Endothelial cell of umbilical vein (primary cell): ENCODE results near the gene RFC2. TPM values are rescaled to one million over a fixed set of nuclear protein-coding genes. Genes with fewer than 3 reads are reported as not detected.

Experiments used
- BruUV-seq: library from RNA; stranded (reverse); fragments of 400-500 nt; replicated peaks from 2 replicates; lab custom pipeline; 2021; lab: Mats Ljungman, UMichigan
- CTCF ChIA-PET: fragments of 300-600, 350-600 bp; sonication (Branson Sonifier 250); formaldehyde crosslinking; loops from one replicate; lab custom pipeline; 2021; ENCODE audit warnings: antibody characterized with exemption, inconsistent platforms; lab: Charles Lee
- POLR2A ChIA-PET: fragments of 300-600, 350-600 bp; sonication (Branson Sonifier 250); formaldehyde crosslinking; loops from one replicate; lab custom pipeline; 2021; ENCODE audit warnings: antibody characterized with exemption, inconsistent platforms; lab: Charles Lee
- DNase-seq: peaks from one replicate; pipeline ENCODE4 v3.0.0-alpha.2; 2011; ENCODE audit warnings: low read depth, low spot score
- FAIRE-seq: peaks from 2 replicates; lab custom pipeline; 2011; peaks lifted over from hg19 to GRCh38; lab: Jason Lieb, UNC
- H2AFZ ChIP-seq: 2 replicates; pipeline ENCODE4 v1.6.0; 2012; ENCODE audit warnings: low read depth, low read length, control low read depth, inconsistent platforms
- H3K27ac ChIP-seq: 2 replicates; pipeline ENCODE4 v1.5.1; 2011; ENCODE audit warnings: low read depth, mild to moderate bottlenecking, control low read depth, low read length, moderate library complexity; ENCODE audit not compliant: insufficient read depth
- H3K27me3 ChIP-seq, 2 experiments: 2 replicates each; pipeline versions ENCODE4 v1.6.0 to v1.6.1; 2011; ENCODE audit warnings: low read length in 2 of 2, mixed read lengths in 1 of 2; ENCODE audit not compliant: control insufficient read depth in 2 of 2, insufficient read depth in 2 of 2
- H3K36me3 ChIP-seq, 2 experiments: 2 replicates in 1 of 2; 3 replicates in 1 of 2; pipeline ENCODE4 v1.5.1; 2011; ENCODE audit warnings: low read length in 2 of 2, mild to moderate bottlenecking in 1 of 2, moderate library complexity in 1 of 2; ENCODE audit not compliant: control insufficient read depth in 2 of 2, insufficient read depth in 2 of 2; ENCODE audit errors: extremely low read depth in 1 of 2
- H3K4me1 ChIP-seq: 3 replicates; pipeline ENCODE4 v1.5.1; 2011; ENCODE audit warnings: mild to moderate bottlenecking, low read length; ENCODE audit not compliant: control insufficient read depth, insufficient read depth; ENCODE audit errors: extremely low read depth
- H3K4me2 ChIP-seq: 2 replicates; pipeline ENCODE4 v1.6.1; 2011; ENCODE audit warnings: low read length, control low read depth, mixed read lengths; ENCODE audit not compliant: insufficient read depth
- H3K4me3 ChIP-seq, 3 experiments: fragments of 200-600 bp in 1 of 3; sonication (generic), shearing (Covaris generic) in 1 of 3; replicated peaks in 1 of 3; 2 replicates each; pipeline ENCODE4 v1.5.1; 2011 to 2016; ENCODE audit warnings: control low read depth in 3 of 3, low read length in 3 of 3, mild to moderate bottlenecking in 2 of 3, inconsistent platforms in 1 of 3, low read depth in 1 of 3, moderate library complexity in 1 of 3; ENCODE audit not compliant: insufficient read depth in 1 of 3
- H3K79me2 ChIP-seq: 2 replicates; pipeline ENCODE4 v1.6.0; 2012; ENCODE audit warnings: low read length, inconsistent platforms; ENCODE audit not compliant: control insufficient read depth, insufficient read depth
- H3K9ac ChIP-seq: replicated peaks from 2 replicates; pipeline ENCODE3; 2011; ENCODE audit warnings: low read length, control low read depth; ENCODE audit not compliant: insufficient read depth; ENCODE audit errors: extremely low read depth
- H3K9me1 ChIP-seq: replicated peaks from 3 replicates; pipeline ENCODE4 v1.6.0; 2011; ENCODE audit warnings: mild to moderate bottlenecking, low read length; ENCODE audit not compliant: control insufficient read depth, insufficient read depth; ENCODE audit errors: extremely low read depth
- H3K9me3 ChIP-seq: replicated peaks from 2 replicates; pipeline ENCODE4 v1.5.1; 2012; ENCODE audit warnings: low read length, inconsistent platforms; ENCODE audit not compliant: control insufficient read depth, insufficient read depth
- H4K20me1 ChIP-seq: replicated peaks from 2 replicates; pipeline ENCODE3; 2011; ENCODE audit warnings: mild to moderate bottlenecking, low read length; ENCODE audit not compliant: control insufficient read depth, insufficient read depth; ENCODE audit errors: extremely low read depth
- CTCF ChIP-seq, 2 donors: IDR thresholded peaks; 1 replicate in 1 of 2; 2 replicates in 1 of 2; pipeline ENCODE4 v1.5.1; 2011; ENCODE audit warnings: low read length in 2 of 2, mild to moderate bottlenecking in 2 of 2, moderate library complexity in 2 of 2, control low read depth in 1 of 2, inconsistent platforms in 1 of 2, low read depth in 1 of 2; ENCODE audit not compliant: insufficient read depth in 1 of 2; ENCODE audit errors: extremely low read depth in 1 of 2
- EZH2 ChIP-seq: IDR thresholded peaks from 2 replicates; pipeline ENCODE4 v1.6.1; 2012; ENCODE audit warnings: borderline replicate concordance, low read depth, mild to moderate bottlenecking, moderate library complexity, low read length, inconsistent platforms; ENCODE audit not compliant: severe bottlenecking
- FOS ChIP-seq: IDR thresholded peaks from 2 replicates; pipeline ENCODE4 v1.6.1; 2011; ENCODE audit warnings: mild to moderate bottlenecking, low read length, moderate library complexity, borderline replicate concordance; ENCODE audit not compliant: insufficient read depth
- GATA2 ChIP-seq: IDR thresholded peaks from 2 replicates; pipeline ENCODE4 v1.7.0; 2011; ENCODE audit warnings: low read depth, mild to moderate bottlenecking, moderate library complexity, mixed read lengths, low read length; ENCODE audit not compliant: insufficient read length, insufficient read depth
- JUN ChIP-seq: IDR thresholded peaks from 2 replicates; pipeline ENCODE4 v1.6.1; 2011; ENCODE audit warnings: borderline replicate concordance, low read depth; ENCODE audit not compliant: insufficient read length, insufficient read depth
- MAX ChIP-seq: IDR thresholded peaks from 2 replicates; pipeline ENCODE4 v1.6.1; 2011; ENCODE audit not compliant: insufficient read depth, insufficient read length
- MYC ChIP-seq: IDR thresholded peaks from one replicate; pipeline ENCODE4 v1.6.1; 2011; ENCODE audit warnings: mild to moderate bottlenecking, low read depth, low read length
- POLR2A ChIP-seq: IDR thresholded peaks from 2 replicates; pipeline ENCODE4 v1.6.1; 2012; ENCODE audit warnings: low read depth, mild to moderate bottlenecking, control low read depth, low read length
- POLR2AphosphoS5 ChIP-seq: IDR thresholded peaks from 2 replicates; pipeline ENCODE4 v1.6.1; 2012; ENCODE audit warnings: low read depth, mild to moderate bottlenecking, control low read depth, low read length, moderate library complexity; ENCODE audit not compliant: insufficient read depth
- dilution Hi-C: fragments of 300-500 bp; cut with MboI; formaldehyde crosslinking; loops from one replicate; pipeline ENCODE4 v1.15.0; 2019; ENCODE audit warnings: low sequenced_read_pairs; ENCODE audit not compliant: extremely low pct_ligation_motif_present
- intact Hi-C: fragments of 100-400 bp; cut with micrococcal nuclease; formaldehyde crosslinking; loops from one replicate; pipeline ENCODE4 v1.10.0; 2022
- polyA plus RNA-seq, 4 experiments: library from polyadenylated mRNA; depleted of rRNA in 3 of 4; stranded (reverse) in 3 of 4; unstranded in 1 of 4; fragments of >200 nt; gene quantifications; 2 replicates each; pipeline versions ENCODE4 v1.2.1 to v1.2.3, GENCODE V29; 2011 to 2012; ENCODE audit warnings: missing spikeins in 1 of 4
- total RNA-seq: library from RNA; stranded (reverse); gene quantifications from 2 replicates; pipeline ENCODE4 v1.2.3, GENCODE V29; 2021

The RFC2 gene
- total and polyA plus RNA-seq, 2 donors (not counting 3 experiments of a cell fraction or from before 2014, with no cell fraction given), result 24.4 to 44.3 TPM

- BruUV-seq, result no TSS peak
- Histone ChIP-seq H3K4me1 (peaks cover 10% of the 10 kb centered on the region), H3K9me1 (no peaks in the 10 kb centered on the region), H4K20me1 (no peaks in the 10 kb centered on the region), H2AFZ (no peak overlapping the region), H3K4me2 (no peak overlapping the region), H3K27ac (no peak overlapping the region), H3K27me3 (no peaks in the 10 kb centered on the region), H3K4me3 (no peak overlapping the region), H3K79me2 (peaks cover under 1% of the 10 kb centered on the region), H3K9me3 (no peaks in the 10 kb centered on the region), H3K9ac (no peak overlapping the region), H3K36me3 (no peaks in the 10 kb centered on the region)
- dilution Hi-C loops (no loop called here), intact Hi-C loops (no loop called here)
- FAIRE-seq (no peak), DNase-seq (no peak)
- ChIA-PET POLR2A (no interaction called here), CTCF (no interaction called here)
- TF ChIP-seq MAX, result no peak
- no peak for TF ChIP-seq POLR2A
- TF ChIP-seq CTCF (IDR thresholded peaks at IDR 0.05; ENCODE audit: extremely low read depth in 1 of 2, insufficient read depth in 1 of 2, low read depth in 1 of 2, low read length in 2 of 2), result no peak
- no peak for TF ChIP-seq JUN
- TF ChIP-seq GATA2, result no peak
- no peak for TF ChIP-seq EZH2
- no peak for TF ChIP-seq FOS
- no peak for TF ChIP-seq MYC
- no peak for TF ChIP-seq POLR2AphosphoS5
Observed at GRCh38 chr7:74284781-74285259, 30.6 kb upstream of the RFC2 start.
